ENCODE measurements around the gene TTC7B. TPM values are rescaled to one million over a fixed set of nuclear protein-coding genes. Genes with fewer than 3 reads are reported as not detected.

TTC7B gene
- total RNA-seq, 1 donor from 2014 or later: 20.6 TPM

GRCh38 chr14:90612801-90613200 is 203.4 kb downstream of the TTC7B start:
- Mint-ChIP-seq H3K36me3 (peaks cover 6% of the 10 kb centered on the region), H3K4me1 (peaks cover 49% of the 10 kb centered on the region), H3K27me3 (ENCODE audit: insufficient read depth, low read depth) (no peaks in the 10 kb centered on the region), H3K9me3 (no peaks in the 10 kb centered on the region), H3K27ac (no peak overlapping the region), H3K4me3 (no peak overlapping the region)
- H3K9ac ChIP-seq: no peak overlapping the region
- H2AFZ ChIP-seq (replicated peaks): no peak overlapping the region
- H3K4me1 ChIP-seq: peaks cover 36% of the 10 kb centered on the region
- no peaks in the 10 kb centered on the region for H3F3A ChIP-seq (ENCODE audit: low read depth)
- no peaks in the 10 kb centered on the region for H3K9me3 ChIP-seq (ENCODE audit: low read depth)
- DNase-seq (ENCODE audit: low spot score): no peak
- H4K20me1 ChIP-seq (ENCODE audit: low read depth): no peaks in the 10 kb centered on the region
- no peak for TF ChIP-seq EZH2 (IDR thresholded peaks at IDR 0.05)
- no peak overlapping the region for H3K27ac ChIP-seq
- no peak overlapping the region for H3K4me3 ChIP-seq
- no peaks in the 10 kb centered on the region for H3K79me2 ChIP-seq (ENCODE audit: low read depth)
- no peaks in the 10 kb centered on the region for H3K27me3 ChIP-seq
- H3K36me3 ChIP-seq: no peaks in the 10 kb centered on the region
- H3K4me2 ChIP-seq: no peak overlapping the region

GRCh38 chr14:90611936-90612335 is 204.3 kb downstream of the TTC7B start:
- H3K27ac ChIP-seq: no peak overlapping the region
- no peaks in the 10 kb centered on the region for H3K79me2 ChIP-seq (ENCODE audit: low read depth)
- no peak overlapping the region for H3K27ac Mint-ChIP-seq
- H3K27me3 ChIP-seq: no peaks in the 10 kb centered on the region
- H3K4me3 ChIP-seq: no peak overlapping the region
- no peak for TF ChIP-seq EZH2 (IDR thresholded peaks at IDR 0.05)
- no peak for TF ChIP-seq EZH2phosphoT487 (IDR thresholded peaks at IDR 0.05)
- TF ChIP-seq CTCF (IDR thresholded peaks at IDR 0.05): no peak
- H3K36me3 ChIP-seq: no peaks in the 10 kb centered on the region
- DNase-seq (ENCODE audit: low spot score): no peak
- no peak overlapping the region for H3K4me2 ChIP-seq
- H3K9ac ChIP-seq: no peak overlapping the region
- no peak overlapping the region for H2AFZ ChIP-seq (replicated peaks)
- peaks cover 7% of the 10 kb centered on the region for H3K36me3 Mint-ChIP-seq
- peaks cover 46% of the 10 kb centered on the region for H3K4me1 Mint-ChIP-seq
- no peaks in the 10 kb centered on the region for H3K9me3 Mint-ChIP-seq
- H3F3A ChIP-seq (ENCODE audit: low read depth): peaks cover 4% of the 10 kb centered on the region
- no peaks in the 10 kb centered on the region for H4K20me1 ChIP-seq (ENCODE audit: low read depth)
- H3K4me1 ChIP-seq: peaks cover 40% of the 10 kb centered on the region
- no peaks in the 10 kb centered on the region for H3K9me3 ChIP-seq (ENCODE audit: low read depth)
- H3K4me3 Mint-ChIP-seq: no peak overlapping the region
- H3K27me3 Mint-ChIP-seq (ENCODE audit: insufficient read depth, low read depth): no peaks in the 10 kb centered on the region

GRCh38 chr14:90611501-90611900 is 204.7 kb downstream of the TTC7B start:
- peaks cover 40% of the 10 kb centered on the region for H3K4me1 ChIP-seq
- Mint-ChIP-seq H3K4me3 (no peak overlapping the region), H3K27ac (no peak overlapping the region)

More at GRCh38 chr14:90611501-90611900, 204.7 kb downstream of the TTC7B start:
- TF ChIP-seq CTCF (IDR thresholded peaks at IDR 0.05) (no peak), EZH2 (IDR thresholded peaks at IDR 0.05) (no peak), EZH2phosphoT487 (IDR thresholded peaks at IDR 0.05) (no peak)
- no peaks in the 10 kb centered on the region for H3K9me3 ChIP-seq (ENCODE audit: low read depth)
- no peak overlapping the region for H2AFZ ChIP-seq (replicated peaks)
- no peak overlapping the region for H3K4me3 ChIP-seq
- no peaks in the 10 kb centered on the region for H3K36me3 ChIP-seq
- H3K9ac ChIP-seq: no peak overlapping the region
- Mint-ChIP-seq H3K36me3 (peaks cover 7% of the 10 kb centered on the region), H3K9me3 (no peaks in the 10 kb centered on the region), H3K27me3 (ENCODE audit: insufficient read depth, low read depth) (no peaks in the 10 kb centered on the region), H3K4me1 (peaks cover 46% of the 10 kb centered on the region)
- H3K27ac ChIP-seq: no peak overlapping the region
- DNase-seq (ENCODE audit: low spot score): no peak
- no peak overlapping the region for H3K4me2 ChIP-seq
- peaks cover 7% of the 10 kb centered on the region for H3F3A ChIP-seq (ENCODE audit: low read depth)
- H4K20me1 ChIP-seq (ENCODE audit: low read depth): no peaks in the 10 kb centered on the region
- no peaks in the 10 kb centered on the region for H3K79me2 ChIP-seq (ENCODE audit: low read depth)
- no peaks in the 10 kb centered on the region for H3K27me3 ChIP-seq

Data from neural progenitor cell (in vitro differentiated cells).